GM21447 (cell line): ENCODE results near the gene MUC22.
"Not testable (repeated sequence)": the region's sequence is repeated elsewhere in the genome, so short reads cannot be mapped to it uniquely, and the experiment has no call there.

ENCODE experiments used
- ATAC-seq: cut with Tn5 transposase; IDR thresholded peaks from one replicate; pipeline ENCODE4 v1.9.1; 2021; ENCODE audit not compliant: unreplicated experiment

MUC22 gene

GRCh38 chr6:31010393-31011060, at the start of gene MUC22:
Gene MUC22 (plus strand): TSS chr6:31010474. CDS start chr6:31010707, 233 bp downstream.
- no peak for ATAC-seq

GRCh38 chr6:30960907-30961673, 49.2 kb upstream of the MUC22 start:
- ATAC-seq: no peak

- ATAC-seq: no peak
These were observed 47.6 kb upstream of the MUC22 start for GRCh38 chr6:30962716-30963115.

DNA sequence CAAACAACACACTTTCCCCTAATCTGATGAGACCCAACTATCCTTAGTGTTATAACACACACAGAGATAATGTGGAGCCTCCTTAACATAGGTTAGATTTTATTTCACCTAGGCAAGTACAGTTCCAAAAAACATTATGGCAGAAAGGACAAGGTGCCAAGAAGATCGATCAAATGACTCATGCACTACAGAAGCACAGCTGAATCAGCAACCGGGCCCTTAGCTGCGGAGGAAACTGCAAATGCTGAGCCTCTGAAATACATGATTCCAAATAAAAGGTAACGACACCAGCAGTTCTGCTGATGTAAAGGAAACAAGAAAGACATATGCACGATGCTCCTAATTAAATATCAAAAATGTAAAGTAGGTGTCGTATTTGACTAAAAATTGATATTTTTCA, 46.6 kb upstream of the MUC22 start:
- no peak for ATAC-seq

DNA sequence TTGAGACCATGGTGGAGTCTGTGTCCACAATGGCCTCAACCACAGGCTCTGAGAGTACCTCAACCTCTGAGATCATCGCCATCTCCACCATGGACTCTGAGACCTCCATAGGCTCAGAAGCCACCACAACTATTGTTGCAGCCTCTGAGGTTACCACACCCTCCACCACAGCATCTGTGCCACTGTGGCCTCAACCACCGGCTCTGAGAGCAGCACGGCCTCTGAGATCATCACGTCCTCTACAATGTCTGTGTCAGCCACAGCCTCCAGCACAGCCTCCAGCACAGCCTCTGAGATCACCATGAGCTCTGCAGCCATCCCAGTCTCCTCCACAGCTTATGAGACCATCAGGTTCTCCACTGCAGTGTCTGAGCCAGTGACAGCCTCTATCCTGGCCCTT, 46.2 kb upstream of the MUC22 start:
- no peak for ATAC-seq

DNA sequence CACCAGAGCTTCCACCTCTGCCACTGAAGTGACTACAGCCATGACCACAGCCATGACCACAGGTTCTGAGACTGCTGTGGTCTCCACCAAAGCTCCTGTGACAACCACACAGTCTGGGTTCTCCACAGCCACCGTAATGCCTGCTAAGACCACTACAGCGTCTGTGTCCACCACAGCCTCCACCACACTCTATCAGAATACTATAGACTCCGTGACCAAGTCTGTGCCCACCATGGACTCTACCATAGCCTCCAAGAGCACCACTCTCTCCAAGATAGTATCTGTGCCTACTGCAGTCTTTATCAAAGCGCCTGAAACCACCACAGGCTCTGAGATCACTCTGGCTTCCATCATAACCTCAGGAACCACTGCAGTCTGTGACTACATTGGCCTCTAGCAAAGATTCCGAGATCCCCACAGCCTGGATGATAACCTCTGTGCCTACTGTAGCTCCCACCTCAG, 45.1 kb upstream of the MUC22 start:
- ATAC-seq: no peak

GRCh38 chr6:30966154-30966553, 44.1 kb upstream of the MUC22 start:
- ATAC-seq: no peak

DNA sequence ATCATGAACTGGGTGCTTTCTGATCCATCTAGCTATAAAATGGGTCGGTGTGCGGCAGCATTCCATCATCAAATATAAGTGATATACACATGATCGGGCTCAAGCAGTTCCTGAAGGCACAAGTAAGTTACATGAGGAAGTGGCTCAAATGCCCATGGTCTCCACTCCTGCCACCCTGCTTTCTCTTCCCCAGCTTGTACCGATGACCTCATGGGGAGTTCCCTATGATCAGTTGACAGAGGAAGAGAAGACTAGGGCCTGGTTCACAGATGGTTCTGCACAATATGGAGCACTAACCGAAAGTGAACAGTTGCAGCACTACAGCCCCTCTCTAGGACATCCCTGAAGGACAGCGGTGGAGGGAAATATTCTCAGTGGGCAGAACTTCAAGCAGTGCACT, 41.1 kb upstream of the MUC22 start:
- not testable (repeated sequence) for ATAC-seq

GRCh38 chr6:30970946-30971345, 39.3 kb upstream of the MUC22 start:
- no peak for ATAC-seq

DNA sequence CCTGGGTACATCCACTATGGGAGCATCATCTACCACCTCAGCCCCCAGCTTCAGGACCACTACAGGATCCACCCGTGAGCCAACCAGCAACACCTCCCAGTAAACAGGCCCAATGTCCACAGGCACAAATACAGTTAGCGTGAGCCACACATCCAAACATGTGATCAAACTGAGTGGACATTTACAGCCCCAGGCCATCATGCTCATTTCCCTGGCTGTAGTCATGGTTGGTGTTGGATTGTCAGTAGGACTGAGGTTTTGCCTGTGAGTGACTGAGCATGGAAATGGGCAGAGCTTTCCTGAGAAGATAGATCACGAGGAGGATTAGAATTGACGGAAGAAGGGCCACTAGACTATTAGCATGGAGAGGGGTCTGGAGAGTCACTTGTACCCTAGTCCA, 37.5 kb upstream of the MUC22 start:
- no peak for ATAC-seq

DNA sequence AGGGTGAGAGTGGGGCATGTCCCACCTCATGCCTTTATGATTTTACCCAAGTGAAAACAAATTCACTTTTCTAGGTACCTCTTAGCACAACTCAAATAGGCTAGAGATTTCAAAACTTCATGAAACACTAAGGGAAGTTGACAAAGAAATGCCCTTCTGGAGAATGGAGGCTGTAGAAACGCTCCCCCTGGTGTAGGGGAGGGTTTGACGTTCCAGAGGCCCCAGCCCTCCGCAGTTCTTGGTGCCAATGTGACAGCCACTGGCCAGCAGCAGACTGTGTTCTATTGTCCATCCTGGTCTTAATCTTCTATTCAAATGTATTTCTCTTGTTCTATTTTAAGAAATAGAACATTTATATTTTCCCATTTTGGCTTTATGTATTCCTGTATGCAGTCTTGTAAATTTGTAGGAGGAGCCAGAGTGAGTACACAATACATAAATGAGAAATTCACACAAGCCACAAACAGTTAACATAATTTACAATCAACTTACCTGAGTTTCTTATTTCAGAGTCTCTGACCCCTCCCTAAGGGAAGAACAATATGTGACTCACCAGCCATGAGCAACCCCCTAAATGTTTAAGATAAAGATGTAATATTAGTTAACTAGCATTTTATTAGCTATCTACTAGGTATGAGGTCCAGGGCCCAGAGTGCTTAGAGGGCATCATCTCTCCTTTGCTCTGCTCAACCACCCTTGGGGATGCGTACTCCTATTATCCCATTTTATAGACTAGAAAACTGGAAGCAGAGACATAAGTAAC, 35.6 kb upstream of the MUC22 start:
- no peak for ATAC-seq

DNA sequence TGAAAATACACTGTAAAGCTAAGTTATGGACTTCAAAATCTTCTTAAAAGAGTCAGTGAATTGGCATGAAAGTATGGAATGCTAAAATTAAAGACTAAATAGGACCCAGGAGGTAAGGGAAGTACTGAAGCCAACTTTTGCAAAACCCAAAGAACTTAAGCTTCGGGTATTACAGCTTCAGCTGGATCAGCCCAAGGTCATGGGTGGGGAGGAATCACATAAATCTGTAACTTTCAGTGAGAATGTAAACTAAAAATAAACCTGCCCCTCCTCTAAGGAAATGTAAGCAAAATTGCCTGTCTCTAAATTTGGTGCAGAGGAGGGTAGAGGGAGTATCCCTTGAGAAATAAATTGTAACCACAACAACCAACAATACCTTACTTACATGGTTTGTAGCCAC, 31.1 kb upstream of the MUC22 start:
- ATAC-seq: no peak

GRCh38 chr6:30979690-30980089, 30.6 kb upstream of the MUC22 start:
- no peak for ATAC-seq

DNA sequence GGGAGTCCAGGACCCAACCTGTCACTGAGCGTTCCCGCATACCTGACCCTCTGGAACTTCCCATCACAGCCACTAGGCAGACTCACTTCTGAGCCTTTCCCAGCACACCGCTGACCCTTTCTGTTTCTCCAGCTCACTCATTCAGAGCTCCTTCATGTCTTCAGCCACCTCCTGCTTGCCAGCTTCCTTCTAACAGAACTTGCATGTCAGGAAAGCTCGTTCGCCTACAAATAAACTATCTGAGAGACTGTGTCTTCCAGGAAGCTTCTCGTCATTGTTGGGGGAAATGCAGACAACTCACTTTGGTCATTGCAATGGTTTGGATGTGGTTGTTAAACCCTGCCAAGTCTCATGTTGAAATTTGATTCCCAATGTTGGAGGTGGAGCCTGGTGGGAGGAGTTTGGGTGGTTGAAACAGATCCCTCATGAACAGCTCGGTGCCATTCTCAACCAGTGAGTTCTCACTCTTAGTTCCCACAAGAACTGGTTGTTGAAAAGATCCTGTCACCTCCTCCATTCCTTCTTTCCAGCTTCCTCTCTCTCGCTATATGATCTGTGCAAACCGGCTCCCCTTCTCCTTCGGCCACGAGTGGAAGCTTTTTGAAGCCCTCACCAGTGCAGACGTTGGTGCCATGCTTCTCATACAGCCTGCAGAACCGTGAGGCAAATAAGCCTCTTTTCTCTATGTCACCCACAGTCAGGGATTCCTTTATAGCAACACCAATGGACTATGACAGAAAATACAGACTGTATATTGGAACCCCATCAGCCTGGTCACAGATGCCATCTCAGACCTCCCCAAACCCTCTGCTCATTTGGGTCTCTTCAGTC, 28.1 kb upstream of the MUC22 start:
- ATAC-seq: no peak

DNA sequence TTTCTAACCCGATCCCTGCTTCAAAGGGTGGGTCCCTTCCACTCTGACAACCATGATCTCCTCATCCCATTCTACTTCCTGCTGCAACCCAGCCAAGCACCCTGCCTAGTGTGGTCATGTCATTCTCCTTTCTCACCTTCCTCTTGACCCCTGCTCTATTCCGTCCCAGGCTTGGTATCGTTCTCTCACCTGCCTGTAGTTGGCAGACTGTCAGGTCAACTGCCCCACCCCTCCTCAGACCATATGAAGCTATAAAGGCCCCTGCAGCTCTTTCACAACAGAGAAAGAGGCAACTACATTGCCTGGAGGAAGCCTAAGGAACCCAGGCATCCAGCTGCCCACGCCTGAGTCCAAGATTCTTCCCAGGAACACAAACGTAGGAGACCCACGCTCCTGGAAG, 26.8 kb upstream of the MUC22 start, which contains the start of gene MUC21:
TSS of gene MUC21 (plus strand) at position 280 of the 400 bp plus-strand sequence. CDS start 241 bp downstream, outside the sequence.
- no peak for ATAC-seq

DNA sequence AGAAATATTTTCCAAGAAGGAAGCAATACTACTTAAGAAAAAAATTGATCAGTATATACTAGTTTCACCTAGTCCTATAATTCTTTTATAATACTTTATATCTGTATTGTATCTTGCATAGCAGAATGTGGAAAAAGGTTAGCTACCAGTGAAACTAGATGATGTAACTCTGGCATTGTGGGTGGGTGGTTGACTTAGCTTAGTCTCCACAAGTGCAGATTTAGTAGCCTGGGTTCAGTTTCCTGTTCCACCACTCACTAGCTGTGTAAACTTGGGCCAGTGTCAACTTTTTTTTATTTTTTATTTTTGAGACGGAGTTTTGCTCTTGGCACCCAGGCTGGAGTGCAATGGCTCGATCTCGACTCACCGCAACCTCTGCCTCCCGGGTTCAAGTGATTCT, 24.8 kb upstream of the MUC22 start:
- no peak for ATAC-seq

DNA sequence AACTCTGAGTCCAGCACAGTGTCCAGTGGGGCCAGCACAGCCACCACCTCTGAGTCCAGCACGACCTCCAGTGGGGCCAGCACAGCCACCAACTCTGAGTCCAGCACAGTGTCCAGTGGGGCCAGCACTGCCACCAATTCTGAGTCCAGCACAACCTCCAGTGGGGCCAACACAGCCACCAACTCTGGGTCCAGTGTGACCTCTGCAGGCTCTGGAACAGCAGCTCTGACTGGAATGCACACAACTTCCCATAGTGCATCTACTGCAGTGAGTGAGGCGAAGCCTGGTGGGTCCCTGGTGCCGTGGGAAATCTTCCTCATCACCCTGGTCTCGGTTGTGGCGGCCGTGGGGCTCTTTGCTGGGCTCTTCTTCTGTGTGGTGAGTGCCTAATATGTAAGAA, 23.0 kb upstream of the MUC22 start:
- ATAC-seq: no peak

GRCh38 chr6:30988209-30988825, 22.0 kb upstream of the MUC22 start:
- no peak for ATAC-seq

GRCh38 chr6:30990422-30991086, 19.7 kb upstream of the MUC22 start:
- no peak for ATAC-seq

GRCh38 chr6:30991891-30992290, 18.4 kb upstream of the MUC22 start:
- no peak for ATAC-seq
